Nephron (organoid): ENCODE data around the gene KDM4B.

Source experiments
- H3K27ac Mint-ChIP-seq, 3 experiments: 2 replicates each; pipeline ENCODE4 v1.8.0; 2020; ENCODE audit warnings: mixed read lengths in 3 of 3, mild to moderate bottlenecking in 2 of 3, moderate library complexity in 1 of 3
- H3K27me3 Mint-ChIP-seq: 2 replicates; pipeline ENCODE4 v1.8.0; 2021; ENCODE audit warnings: low read depth, mild to moderate bottlenecking, moderate library complexity, mixed read lengths
- H3K36me3 Mint-ChIP-seq: 2 replicates; pipeline ENCODE4 v1.8.0; 2020; ENCODE audit warnings: low read depth, mixed read lengths
- H3K4me1 Mint-ChIP-seq: 2 replicates; pipeline ENCODE4 v1.8.0; 2020; ENCODE audit warnings: mixed read lengths
- H3K4me3 Mint-ChIP-seq, 3 experiments: 2 replicates each; pipeline ENCODE4 v1.8.0; 2020; ENCODE audit warnings: mild to moderate bottlenecking in 3 of 3, mixed read lengths in 3 of 3, moderate library complexity in 2 of 3
- H3K9me3 Mint-ChIP-seq: 2 replicates; pipeline ENCODE4 v1.8.0; 2020; ENCODE audit warnings: mixed read lengths
- TF ChIP-seq, protein P1 (sequence below), 3 experiments: fragments of 200-600 bp; sonication (generic); IDR thresholded peaks; one replicate each; pipeline ENCODE4 v1.5.0; 2021; ENCODE audit warnings: antibody characterized with exemption in 3 of 3; ENCODE audit not compliant: unreplicated experiment in 3 of 3

KDM4B gene

DNA sequence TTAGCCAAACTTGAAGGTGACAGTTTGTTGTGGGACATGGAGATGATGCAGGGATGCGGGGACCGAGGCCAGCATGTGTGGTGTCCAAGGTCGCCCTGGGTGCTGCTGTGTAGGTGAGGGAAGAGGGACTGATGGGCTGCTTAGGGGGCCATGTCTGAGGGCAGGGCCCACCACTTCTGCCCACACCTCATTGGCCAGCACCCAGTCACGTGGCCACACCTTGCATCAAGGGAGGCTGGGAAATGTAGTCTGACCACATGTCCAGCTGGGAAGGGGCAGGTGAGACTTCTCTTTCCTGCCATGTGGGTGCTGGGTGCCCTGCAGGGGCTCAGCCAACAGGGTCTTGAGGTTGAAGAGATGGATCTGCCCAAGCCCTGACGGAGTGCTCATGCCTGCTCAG, 88.9 kb downstream of the KDM4B start:
- Mint-ChIP-seq H3K36me3 (peaks cover 33% of the 10 kb centered on the region), H3K27ac (no peak overlapping the region), H3K27me3 (no peaks in the 10 kb centered on the region), H3K9me3 (peaks cover 4% of the 10 kb centered on the region), H3K4me1 (peaks cover 5% of the 10 kb centered on the region), H3K4me3 (no peak overlapping the region)
- TF ChIP-seq, protein P1, sequence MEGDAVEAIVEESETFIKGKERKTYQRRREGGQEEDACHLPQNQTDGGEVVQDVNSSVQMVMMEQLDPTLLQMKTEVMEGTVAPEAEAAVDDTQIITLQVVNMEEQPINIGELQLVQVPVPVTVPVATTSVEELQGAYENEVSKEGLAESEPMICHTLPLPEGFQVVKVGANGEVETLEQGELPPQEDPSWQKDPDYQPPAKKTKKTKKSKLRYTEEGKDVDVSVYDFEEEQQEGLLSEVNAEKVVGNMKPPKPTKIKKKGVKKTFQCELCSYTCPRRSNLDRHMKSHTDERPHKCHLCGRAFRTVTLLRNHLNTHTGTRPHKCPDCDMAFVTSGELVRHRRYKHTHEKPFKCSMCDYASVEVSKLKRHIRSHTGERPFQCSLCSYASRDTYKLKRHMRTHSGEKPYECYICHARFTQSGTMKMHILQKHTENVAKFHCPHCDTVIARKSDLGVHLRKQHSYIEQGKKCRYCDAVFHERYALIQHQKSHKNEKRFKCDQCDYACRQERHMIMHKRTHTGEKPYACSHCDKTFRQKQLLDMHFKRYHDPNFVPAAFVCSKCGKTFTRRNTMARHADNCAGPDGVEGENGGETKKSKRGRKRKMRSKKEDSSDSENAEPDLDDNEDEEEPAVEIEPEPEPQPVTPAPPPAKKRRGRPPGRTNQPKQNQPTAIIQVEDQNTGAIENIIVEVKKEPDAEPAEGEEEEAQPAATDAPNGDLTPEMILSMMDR (IDR thresholded peaks at IDR 0.05; ENCODE audit: unreplicated experiment in 3 of 3) = no peak

GRCh38 chr19:5058521-5059212, 89.8 kb downstream of the KDM4B start:
- Mint-ChIP-seq H3K4me3 (no peak overlapping the region), H3K27me3 (no peaks in the 10 kb centered on the region), H3K36me3 (peaks cover 39% of the 10 kb centered on the region), H3K27ac (no peak overlapping the region), H3K4me1 (peaks cover 5% of the 10 kb centered on the region), H3K9me3 (peaks cover 8% of the 10 kb centered on the region)
- TF ChIP-seq, protein P1 (IDR thresholded peaks at IDR 0.05; ENCODE audit: unreplicated experiment in 3 of 3) = no peak

DNA sequence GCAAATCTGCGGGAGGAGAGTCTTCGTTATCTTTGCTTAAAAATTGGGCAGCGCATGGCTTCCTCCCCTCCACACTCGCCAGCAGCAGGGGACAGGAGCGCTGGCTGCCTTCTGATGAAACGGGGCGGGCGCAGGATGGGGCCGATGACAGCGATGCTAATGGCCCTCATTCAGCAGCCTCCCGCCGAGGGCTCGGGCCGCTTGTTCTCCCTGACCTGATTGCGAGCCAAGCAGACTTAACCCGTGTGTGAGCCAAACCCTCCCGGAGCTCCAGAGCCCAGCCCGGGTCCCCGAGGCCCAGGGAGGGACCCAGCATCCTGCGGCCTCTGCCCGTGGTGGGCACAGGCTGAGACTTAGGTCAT, 90.3 kb downstream of the KDM4B start:
- TF ChIP-seq, protein P1 (IDR thresholded peaks at IDR 0.05; ENCODE audit: unreplicated experiment in 3 of 3) = no peak

DNA sequence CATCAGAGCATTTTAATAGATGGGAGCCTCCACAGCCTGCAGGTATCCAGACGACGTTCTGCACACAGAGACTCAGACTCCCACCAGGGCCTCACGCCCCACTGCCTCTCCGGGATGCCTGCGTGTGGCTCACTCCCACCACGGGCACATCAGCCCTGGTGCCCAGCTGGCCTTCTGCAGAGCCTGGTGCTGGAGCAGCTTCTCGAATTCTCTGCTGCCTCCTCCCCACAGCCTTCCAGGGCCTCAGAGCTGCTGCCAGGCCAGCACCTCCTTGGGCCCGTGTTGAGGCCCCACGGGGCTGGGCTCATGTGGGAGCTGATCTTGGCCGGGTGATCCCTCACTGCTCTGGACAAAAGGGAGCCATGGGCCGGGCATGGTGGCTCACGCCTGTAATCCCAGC, 90.9 kb downstream of the KDM4B start:
- no peak overlapping the region for H3K4me3 Mint-ChIP-seq
- no peaks in the 10 kb centered on the region for H3K27me3 Mint-ChIP-seq
- no peak overlapping the region for H3K27ac Mint-ChIP-seq
- peaks cover 8% of the 10 kb centered on the region for H3K9me3 Mint-ChIP-seq
- TF ChIP-seq, protein P1 (IDR thresholded peaks at IDR 0.05; ENCODE audit: unreplicated experiment in 3 of 3) = no peak
- peaks cover 42% of the 10 kb centered on the region for H3K36me3 Mint-ChIP-seq
- H3K4me1 Mint-ChIP-seq = peaks cover 5% of the 10 kb centered on the region

More for the DNA sequence above, 90.3 kb downstream of the KDM4B start:
- Mint-ChIP-seq H3K27me3 (no peaks in the 10 kb centered on the region), H3K9me3 (peaks cover 8% of the 10 kb centered on the region), H3K36me3 (peaks cover 41% of the 10 kb centered on the region), H3K4me3 (no peak overlapping the region), H3K27ac (no peak overlapping the region), H3K4me1 (peaks cover 5% of the 10 kb centered on the region)

GRCh38 chr19:5062195-5062594, 93.3 kb downstream of the KDM4B start:
- Mint-ChIP-seq H3K4me3 (no peak overlapping the region), H3K27ac (no peak overlapping the region), H3K9me3 (peaks cover 8% of the 10 kb centered on the region), H3K4me1 (peaks cover 15% of the 10 kb centered on the region), H3K27me3 (peaks cover 2% of the 10 kb centered on the region), H3K36me3 (peaks cover 40% of the 10 kb centered on the region)
- TF ChIP-seq, protein P1 (IDR thresholded peaks at IDR 0.05; ENCODE audit: unreplicated experiment in 3 of 3) = no peak

- Mint-ChIP-seq H3K36me3 (peaks cover 34% of the 10 kb centered on the region), H3K4me1 (peaks cover 20% of the 10 kb centered on the region), H3K27me3 (peaks cover 4% of the 10 kb centered on the region), H3K9me3 (peaks cover 8% of the 10 kb centered on the region), H3K27ac (no peak overlapping the region), H3K4me3 (no peak overlapping the region)
- TF ChIP-seq, protein P1 (IDR thresholded peaks at IDR 0.05; ENCODE audit: unreplicated experiment in 3 of 3) = no peak
Observed at GRCh38 chr19:5062799-5063198, 93.9 kb downstream of the KDM4B start.
